GM12891 (cell line): ENCODE results near the gene NGB.

Experiments
- POLR2AphosphoS5 ChIP-seq: IDR thresholded peaks from 2 replicates; pipeline ENCODE4 v1.6.1; 2011; ENCODE audit warnings: low read depth, low read length, control low read depth
- TAF1 ChIP-seq: IDR thresholded peaks from 2 replicates; pipeline ENCODE4 v1.6.1; 2011; ENCODE audit warnings: low read depth, low read length, control low read depth

GRCh38 chr14:77267937-77268699, 2.9 kb downstream of the NGB start:
- no peak for TF ChIP-seq POLR2AphosphoS5
- TF ChIP-seq TAF1, result no peak
